ENCODE results near the gene NUP210L. TPM values are rescaled to one million over a fixed set of nuclear protein-coding genes. Genes with fewer than 3 reads are reported as not detected.

Gene NUP210L
- total and polyA plus RNA-seq, 2 of the 13 experiments (the other 11 are each of a cell fraction or from before 2014, with no cell fraction given) = not detected

DNA sequence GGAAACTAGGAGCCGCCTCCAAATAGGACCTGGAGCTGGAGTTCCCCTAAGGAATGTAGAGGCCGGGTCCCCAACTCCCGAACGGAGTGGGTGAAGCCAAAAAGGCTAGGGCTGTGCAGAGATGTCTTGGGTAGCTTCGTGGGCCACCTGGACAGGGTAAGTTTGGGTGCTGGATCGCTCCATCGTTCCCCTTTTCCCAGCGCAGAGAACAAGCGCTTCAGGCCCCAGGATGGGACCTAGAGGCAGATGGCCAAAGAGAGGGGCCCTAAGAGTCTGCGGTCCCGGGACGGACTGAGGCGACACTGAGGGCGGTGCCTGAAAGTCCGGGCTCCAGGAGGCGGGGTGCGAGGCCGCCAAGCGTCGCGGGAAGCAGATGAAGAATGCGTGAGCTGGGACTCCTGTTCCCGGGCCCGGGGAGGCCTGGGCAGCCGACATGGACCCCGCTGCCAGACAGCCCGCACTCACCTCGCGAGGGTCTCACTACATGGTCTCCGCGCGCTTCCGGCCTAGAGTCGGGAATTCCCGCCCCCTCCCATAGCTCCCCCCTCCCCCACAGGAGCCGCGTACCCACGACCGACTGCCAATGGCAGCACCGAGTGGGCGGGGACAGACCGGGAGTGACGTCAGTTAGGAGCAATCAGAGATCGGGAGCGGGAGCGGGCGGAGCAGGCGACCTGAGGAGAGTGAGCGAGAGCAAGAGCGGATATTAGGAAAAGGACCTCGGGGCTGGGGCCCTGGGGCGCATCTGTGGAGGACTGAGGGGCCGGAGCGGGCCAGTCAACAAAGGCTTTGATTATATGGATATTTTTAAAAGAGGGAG, 191.6 kb downstream of the NUP210L start, which contains the start of gene SLC39A1 (continued):
- TF ChIP-seq HNRNPL (IDR thresholded peaks at IDR 0.05; ENCODE audit: low read depth, low read length) (no peak), AHR (CRISPR knock-in tag; IDR thresholded peaks at IDR 0.05) (0 out of 2 replicates have a peak, but pooled peaks have one; percentile 63), ZNF766 (CRISPR knock-in tag; IDR thresholded peaks at IDR 0.05; ENCODE audit: borderline replicate concordance) (0 out of 2 replicates have a peak, but pooled peaks have one; percentile 20), NAIF1 (CRISPR knock-in tag; IDR thresholded peaks at IDR 0.05; ENCODE audit: borderline replicate concordance) (peak; percentile 56; the same call in 1 of the 2 replicates), ELF3 (CRISPR knock-in tag; IDR thresholded peaks at IDR 0.05) (peak; percentile 45; the same call in 1 of the 2 replicates), BCL6 (CRISPR knock-in tag; IDR thresholded peaks at IDR 0.05) (0 out of 2 replicates have a peak, but pooled peaks have one; percentile 12), ZNF34 (CRISPR knock-in tag; IDR thresholded peaks at IDR 0.05; ENCODE audit: borderline replicate concordance) (no peak), RFX3 (CRISPR knock-in tag; IDR thresholded peaks at IDR 0.05) (no peak), MZF1 (CRISPR knock-in tag; IDR thresholded peaks at IDR 0.05; ENCODE audit: borderline replicate concordance) (no peak), DMAP1 (CRISPR knock-in tag; IDR thresholded peaks at IDR 0.05) (peak; percentile 43), GTF2F1 (IDR thresholded peaks at IDR 0.05; ENCODE audit: low read length) (no peak), SALL2 (CRISPR knock-in tag; IDR thresholded peaks at IDR 0.05) (peak; percentile 67), SAP130 (CRISPR knock-in tag; IDR thresholded peaks at IDR 0.05; ENCODE audit: low read depth) (peak; percentile 57), RAD21 (CRISPR knock-in tag; IDR thresholded peaks at IDR 0.05) (peak; percentile 15; the same call in 1 of the 2 replicates), GATA4 (IDR thresholded peaks at IDR 0.05; ENCODE audit: borderline replicate concordance, low read depth) (peak; percentile 31; the same call in 1 of the 2 replicates)
- TF ChIP-seq, protein P1, sequence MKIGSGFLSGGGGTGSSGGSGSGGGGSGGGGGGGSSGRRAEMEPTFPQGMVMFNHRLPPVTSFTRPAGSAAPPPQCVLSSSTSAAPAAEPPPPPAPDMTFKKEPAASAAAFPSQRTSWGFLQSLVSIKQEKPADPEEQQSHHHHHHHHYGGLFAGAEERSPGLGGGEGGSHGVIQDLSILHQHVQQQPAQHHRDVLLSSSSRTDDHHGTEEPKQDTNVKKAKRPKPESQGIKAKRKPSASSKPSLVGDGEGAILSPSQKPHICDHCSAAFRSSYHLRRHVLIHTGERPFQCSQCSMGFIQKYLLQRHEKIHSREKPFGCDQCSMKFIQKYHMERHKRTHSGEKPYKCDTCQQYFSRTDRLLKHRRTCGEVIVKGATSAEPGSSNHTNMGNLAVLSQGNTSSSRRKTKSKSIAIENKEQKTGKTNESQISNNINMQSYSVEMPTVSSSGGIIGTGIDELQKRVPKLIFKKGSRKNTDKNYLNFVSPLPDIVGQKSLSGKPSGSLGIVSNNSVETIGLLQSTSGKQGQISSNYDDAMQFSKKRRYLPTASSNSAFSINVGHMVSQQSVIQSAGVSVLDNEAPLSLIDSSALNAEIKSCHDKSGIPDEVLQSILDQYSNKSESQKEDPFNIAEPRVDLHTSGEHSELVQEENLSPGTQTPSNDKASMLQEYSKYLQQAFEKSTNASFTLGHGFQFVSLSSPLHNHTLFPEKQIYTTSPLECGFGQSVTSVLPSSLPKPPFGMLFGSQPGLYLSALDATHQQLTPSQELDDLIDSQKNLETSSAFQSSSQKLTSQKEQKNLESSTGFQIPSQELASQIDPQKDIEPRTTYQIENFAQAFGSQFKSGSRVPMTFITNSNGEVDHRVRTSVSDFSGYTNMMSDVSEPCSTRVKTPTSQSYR (CRISPR knock-in tag; IDR thresholded peaks at IDR 0.05; ENCODE audit: borderline replicate concordance) = peak; percentile 95
- TF ChIP-seq, protein P2, sequence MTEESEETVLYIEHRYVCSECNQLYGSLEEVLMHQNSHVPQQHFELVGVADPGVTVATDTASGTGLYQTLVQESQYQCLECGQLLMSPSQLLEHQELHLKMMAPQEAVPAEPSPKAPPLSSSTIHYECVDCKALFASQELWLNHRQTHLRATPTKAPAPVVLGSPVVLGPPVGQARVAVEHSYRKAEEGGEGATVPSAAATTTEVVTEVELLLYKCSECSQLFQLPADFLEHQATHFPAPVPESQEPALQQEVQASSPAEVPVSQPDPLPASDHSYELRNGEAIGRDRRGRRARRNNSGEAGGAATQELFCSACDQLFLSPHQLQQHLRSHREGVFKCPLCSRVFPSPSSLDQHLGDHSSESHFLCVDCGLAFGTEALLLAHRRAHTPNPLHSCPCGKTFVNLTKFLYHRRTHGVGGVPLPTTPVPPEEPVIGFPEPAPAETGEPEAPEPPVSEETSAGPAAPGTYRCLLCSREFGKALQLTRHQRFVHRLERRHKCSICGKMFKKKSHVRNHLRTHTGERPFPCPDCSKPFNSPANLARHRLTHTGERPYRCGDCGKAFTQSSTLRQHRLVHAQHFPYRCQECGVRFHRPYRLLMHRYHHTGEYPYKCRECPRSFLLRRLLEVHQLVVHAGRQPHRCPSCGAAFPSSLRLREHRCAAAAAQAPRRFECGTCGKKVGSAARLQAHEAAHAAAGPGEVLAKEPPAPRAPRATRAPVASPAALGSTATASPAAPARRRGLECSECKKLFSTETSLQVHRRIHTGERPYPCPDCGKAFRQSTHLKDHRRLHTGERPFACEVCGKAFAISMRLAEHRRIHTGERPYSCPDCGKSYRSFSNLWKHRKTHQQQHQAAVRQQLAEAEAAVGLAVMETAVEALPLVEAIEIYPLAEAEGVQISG (CRISPR knock-in tag; IDR thresholded peaks at IDR 0.05) = peak; percentile 50; the same call in 1 of the 2 replicates
- TF ChIP-seq, protein P3, sequence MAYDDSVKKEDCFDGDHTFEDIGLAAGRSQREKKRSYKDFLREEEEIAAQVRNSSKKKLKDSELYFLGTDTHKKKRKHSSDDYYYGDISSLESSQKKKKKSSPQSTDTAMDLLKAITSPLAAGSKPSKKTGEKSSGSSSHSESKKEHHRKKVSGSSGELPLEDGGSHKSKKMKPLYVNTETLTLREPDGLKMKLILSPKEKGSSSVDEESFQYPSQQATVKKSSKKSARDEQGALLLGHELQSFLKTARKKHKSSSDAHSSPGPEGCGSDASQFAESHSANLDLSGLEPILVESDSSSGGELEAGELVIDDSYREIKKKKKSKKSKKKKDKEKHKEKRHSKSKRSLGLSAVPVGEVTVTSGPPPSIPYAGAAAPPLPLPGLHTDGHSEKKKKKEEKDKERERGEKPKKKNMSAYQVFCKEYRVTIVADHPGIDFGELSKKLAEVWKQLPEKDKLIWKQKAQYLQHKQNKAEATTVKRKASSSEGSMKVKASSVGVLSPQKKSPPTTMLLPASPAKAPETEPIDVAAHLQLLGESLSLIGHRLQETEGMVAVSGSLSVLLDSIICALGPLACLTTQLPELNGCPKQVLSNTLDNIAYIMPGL (CRISPR knock-in tag; IDR thresholded peaks at IDR 0.05; ENCODE audit: borderline replicate concordance in 1 of 2, low read depth in 1 of 2) = peak in 1 of 2 experiments; percentile 59; a peak in 3 of 4 replicates
- TF ChIP-seq, protein P4, sequence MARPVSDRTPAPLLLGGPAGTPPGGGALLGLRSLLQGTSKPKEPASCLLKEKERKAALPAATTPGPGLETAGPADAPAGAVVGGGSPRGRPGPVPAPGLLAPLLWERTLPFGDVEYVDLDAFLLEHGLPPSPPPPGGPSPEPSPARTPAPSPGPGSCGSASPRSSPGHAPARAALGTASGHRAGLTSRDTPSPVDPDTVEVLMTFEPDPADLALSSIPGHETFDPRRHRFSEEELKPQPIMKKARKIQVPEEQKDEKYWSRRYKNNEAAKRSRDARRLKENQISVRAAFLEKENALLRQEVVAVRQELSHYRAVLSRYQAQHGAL (CRISPR knock-in tag; IDR thresholded peaks at IDR 0.05; ENCODE audit: not compliant biosample characterization) = peak; percentile 62
- TF ChIP-seq, protein P5, sequence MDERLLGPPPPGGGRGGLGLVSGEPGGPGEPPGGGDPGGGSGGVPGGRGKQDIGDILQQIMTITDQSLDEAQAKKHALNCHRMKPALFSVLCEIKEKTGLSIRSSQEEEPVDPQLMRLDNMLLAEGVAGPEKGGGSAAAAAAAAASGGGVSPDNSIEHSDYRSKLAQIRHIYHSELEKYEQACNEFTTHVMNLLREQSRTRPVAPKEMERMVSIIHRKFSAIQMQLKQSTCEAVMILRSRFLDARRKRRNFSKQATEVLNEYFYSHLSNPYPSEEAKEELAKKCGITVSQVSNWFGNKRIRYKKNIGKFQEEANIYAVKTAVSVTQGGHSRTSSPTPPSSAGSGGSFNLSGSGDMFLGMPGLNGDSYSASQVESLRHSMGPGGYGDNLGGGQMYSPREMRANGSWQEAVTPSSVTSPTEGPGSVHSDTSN (CRISPR knock-in tag; IDR thresholded peaks at IDR 0.05) = peak; percentile 93

Data from HepG2 (cell line).